Stimulated activated memory B cell treated with anti-CD40 and anti-IgM and Interleukin-4, amounts not matched to agents 10 μg/mL and 1 μg/mL and 100 μg/mL, for 72 hours (primary cell): Measurements from ENCODE around the gene SOAT1.
"Not testable (repeated sequence)": the region's sequence is repeated elsewhere in the genome, so short reads cannot be mapped to it uniquely, and the experiment has no call there.

Source experiments
- ATAC-seq: fragments of 150-1000 bp; cut with Tn5 transposase; 2 replicates; pipeline ENCODE4 v1.10.0; 2021
- H3K27ac Mint-ChIP-seq: one replicate; pipeline ENCODE4 v1.8.0; 2022; ENCODE audit warnings: mild to moderate bottlenecking, mixed read lengths
- H3K27me3 Mint-ChIP-seq: one replicate; pipeline ENCODE4 v1.8.0; 2022; ENCODE audit warnings: mixed read lengths
- H3K36me3 Mint-ChIP-seq: one replicate; pipeline ENCODE4 v1.8.0; 2022; ENCODE audit warnings: mixed read lengths
- H3K4me1 Mint-ChIP-seq: one replicate; pipeline ENCODE4 v1.8.0; 2022; ENCODE audit warnings: mixed read lengths
- H3K4me3 Mint-ChIP-seq: one replicate; pipeline ENCODE4 v1.8.0; 2022; ENCODE audit warnings: mild to moderate bottlenecking, moderate library complexity, mixed read lengths
- H3K9me3 Mint-ChIP-seq: one replicate; pipeline ENCODE4 v1.8.0; 2022; ENCODE audit warnings: mixed read lengths

SOAT1 gene

DNA sequence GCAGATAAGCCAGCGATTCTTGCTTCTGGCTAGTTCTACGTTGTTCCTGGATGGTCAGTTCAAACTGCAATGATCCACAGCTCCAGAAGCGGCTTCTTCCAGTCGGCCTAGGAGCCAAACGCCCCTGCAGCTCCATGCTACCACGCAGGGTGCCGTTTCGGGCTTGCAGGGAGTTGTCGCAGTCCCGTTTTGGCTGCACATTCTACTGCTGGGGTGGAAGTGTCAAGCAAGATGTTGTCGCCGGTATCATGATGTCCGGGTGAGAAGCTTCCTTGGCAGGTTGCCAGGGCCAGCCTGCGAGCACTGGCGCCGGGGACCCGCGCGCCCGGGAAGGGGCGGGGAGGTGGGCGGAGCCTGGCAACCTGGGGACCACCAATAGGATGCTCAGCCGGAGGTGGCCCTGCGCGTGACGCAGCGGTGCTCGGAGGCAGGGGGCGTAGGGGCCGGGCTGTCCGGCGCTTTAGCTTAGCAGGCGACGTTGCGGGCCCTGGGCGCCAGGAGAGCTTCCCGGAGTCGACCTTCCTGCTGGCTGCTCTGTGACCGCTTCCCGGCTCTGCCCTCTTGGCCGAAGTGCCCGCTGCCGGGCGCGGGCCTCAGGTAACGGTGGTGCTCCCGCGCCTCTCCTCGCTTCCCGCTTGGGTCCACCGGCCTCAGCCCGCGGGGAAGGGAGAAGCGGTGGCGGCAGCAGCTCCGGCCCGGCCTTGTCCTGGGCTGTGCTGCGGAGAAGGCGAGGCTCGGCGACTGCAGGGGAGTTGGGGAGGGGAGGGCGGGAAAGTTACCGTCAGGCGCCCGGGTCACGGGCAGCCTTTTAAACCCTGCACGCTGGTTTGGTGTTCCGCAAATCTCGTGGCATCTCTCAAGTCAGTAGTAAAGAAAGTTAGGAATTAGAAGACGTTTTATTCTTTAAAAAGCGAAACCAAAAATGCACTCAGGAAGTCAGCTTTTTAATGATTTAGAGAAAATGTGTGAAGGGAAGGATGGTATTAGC is at the start of gene SOAT1:
SOAT1 (plus strand) TSS at position 458 of the 988 bp plus-strand sequence. CDS start 8,888 bp downstream, outside the sequence.
- peak; percentile 99 for ATAC-seq

DNA sequence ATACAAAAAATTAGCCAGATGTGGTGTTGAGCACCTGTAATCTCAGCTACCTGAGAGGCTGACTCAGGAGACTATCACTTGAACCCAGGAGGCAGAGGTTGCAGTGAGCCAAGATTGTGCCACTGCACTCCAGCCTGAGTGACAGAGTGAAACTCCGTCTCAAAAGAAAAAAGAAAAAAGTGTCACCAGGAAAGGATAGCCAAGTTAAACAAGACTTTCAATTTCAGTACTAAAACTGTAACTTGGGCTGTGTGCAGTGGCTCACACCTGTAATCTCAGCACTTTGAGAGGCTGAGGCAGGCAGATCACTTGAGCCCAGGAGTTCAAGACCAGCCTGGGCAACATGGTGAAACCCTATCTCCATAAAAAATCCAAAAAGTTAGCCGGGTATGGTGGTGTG is 48.2 kb upstream of the SOAT1 start:
- not testable (repeated sequence) for H3K27me3 Mint-ChIP-seq, ATAC-seq, H3K27ac Mint-ChIP-seq, H3K9me3 Mint-ChIP-seq, H3K4me1 Mint-ChIP-seq, H3K4me3 Mint-ChIP-seq, H3K36me3 Mint-ChIP-seq

More for the DNA sequence above, at the start of gene SOAT1:
- H3K4me1 Mint-ChIP-seq: peaks cover 49% of the 10 kb centered on the region
- H3K9me3 Mint-ChIP-seq: no peaks in the 10 kb centered on the region
- H3K4me3 Mint-ChIP-seq: peak within 1 kb of the TSS; percentile 84
- no peaks in the 10 kb centered on the region for H3K36me3 Mint-ChIP-seq
- no peaks in the 10 kb centered on the region for H3K27me3 Mint-ChIP-seq
- H3K27ac Mint-ChIP-seq: peak within 1 kb of the TSS; percentile 69

DNA sequence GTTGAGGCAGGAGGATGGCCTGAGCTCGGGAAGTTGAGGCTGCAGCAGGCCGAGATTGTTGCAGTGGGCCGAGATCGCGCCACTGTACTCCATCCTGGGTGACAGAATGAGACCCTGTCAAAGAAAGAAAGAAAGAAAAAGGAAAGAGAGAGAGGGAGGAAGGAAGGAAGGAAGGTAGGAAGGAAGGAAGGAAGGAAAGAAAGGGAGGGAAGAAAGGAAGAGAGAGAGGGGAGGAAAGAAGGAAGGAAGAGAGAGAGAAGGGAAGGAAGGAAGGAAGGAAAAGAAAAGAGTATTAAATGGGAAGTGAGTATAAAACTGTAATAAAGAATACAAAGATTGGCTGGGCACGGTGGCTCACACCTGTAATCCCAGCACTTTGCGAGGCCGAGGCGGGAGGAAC is 45.7 kb upstream of the SOAT1 start:
- Mint-ChIP-seq H3K4me1 (no peaks in the 10 kb centered on the region), H3K4me3 (no peak overlapping the region), H3K27ac (no peak overlapping the region), H3K36me3 (no peaks in the 10 kb centered on the region), H3K27me3 (no peaks in the 10 kb centered on the region), H3K9me3 (no peaks in the 10 kb centered on the region)
- no peak for ATAC-seq

DNA sequence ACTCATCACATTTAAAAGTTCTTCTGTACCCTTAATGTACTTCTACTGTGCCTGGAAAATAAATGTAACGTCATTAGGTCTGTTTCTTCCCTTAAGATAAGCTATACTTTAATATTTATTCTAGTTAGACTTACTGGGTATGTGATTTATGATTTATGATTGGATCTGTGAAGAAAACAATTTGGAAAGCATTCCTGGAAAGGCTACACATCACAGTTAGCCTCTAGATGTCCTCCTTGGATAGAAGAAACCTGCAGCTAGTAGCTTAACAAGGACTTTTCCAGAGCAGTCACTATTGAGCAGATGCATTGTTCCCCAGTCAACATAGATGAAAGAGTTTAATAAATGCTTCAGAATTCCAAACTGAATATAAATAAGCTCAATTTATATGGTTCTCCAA is 41.9 kb upstream of the SOAT1 start:
- Mint-ChIP-seq H3K27ac (no peak overlapping the region), H3K36me3 (no peaks in the 10 kb centered on the region), H3K27me3 (no peaks in the 10 kb centered on the region)

DNA sequence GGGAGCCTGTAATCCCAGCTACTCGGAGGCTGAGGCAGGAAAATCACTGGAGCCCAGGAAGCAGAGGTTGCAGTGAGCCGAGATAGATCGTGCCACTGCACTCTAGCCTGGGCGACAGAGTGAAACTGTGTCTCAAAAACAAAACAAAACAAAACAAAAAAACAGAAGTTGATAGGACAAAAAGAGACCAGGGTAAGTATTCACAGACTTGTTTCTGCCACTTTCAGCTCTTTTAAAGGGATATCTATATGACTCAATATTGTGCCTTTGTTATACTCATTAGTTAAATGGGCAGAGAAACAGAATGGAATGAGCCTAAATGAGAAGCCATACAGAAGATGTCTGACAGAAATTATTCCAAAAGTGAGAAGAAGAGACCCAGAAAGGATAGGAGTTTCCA is 41.0 kb upstream of the SOAT1 start:
- H3K36me3 Mint-ChIP-seq: no peaks in the 10 kb centered on the region
- H3K9me3 Mint-ChIP-seq: no peaks in the 10 kb centered on the region
- H3K4me3 Mint-ChIP-seq: no peak overlapping the region
- no peaks in the 10 kb centered on the region for H3K4me1 Mint-ChIP-seq
- no peak for ATAC-seq
- H3K27ac Mint-ChIP-seq: no peak overlapping the region
- H3K27me3 Mint-ChIP-seq: no peaks in the 10 kb centered on the region

More for the DNA sequence above, 41.9 kb upstream of the SOAT1 start:
- no peak for ATAC-seq
- Mint-ChIP-seq H3K9me3 (no peaks in the 10 kb centered on the region), H3K4me1 (no peaks in the 10 kb centered on the region), H3K4me3 (no peak overlapping the region)

DNA sequence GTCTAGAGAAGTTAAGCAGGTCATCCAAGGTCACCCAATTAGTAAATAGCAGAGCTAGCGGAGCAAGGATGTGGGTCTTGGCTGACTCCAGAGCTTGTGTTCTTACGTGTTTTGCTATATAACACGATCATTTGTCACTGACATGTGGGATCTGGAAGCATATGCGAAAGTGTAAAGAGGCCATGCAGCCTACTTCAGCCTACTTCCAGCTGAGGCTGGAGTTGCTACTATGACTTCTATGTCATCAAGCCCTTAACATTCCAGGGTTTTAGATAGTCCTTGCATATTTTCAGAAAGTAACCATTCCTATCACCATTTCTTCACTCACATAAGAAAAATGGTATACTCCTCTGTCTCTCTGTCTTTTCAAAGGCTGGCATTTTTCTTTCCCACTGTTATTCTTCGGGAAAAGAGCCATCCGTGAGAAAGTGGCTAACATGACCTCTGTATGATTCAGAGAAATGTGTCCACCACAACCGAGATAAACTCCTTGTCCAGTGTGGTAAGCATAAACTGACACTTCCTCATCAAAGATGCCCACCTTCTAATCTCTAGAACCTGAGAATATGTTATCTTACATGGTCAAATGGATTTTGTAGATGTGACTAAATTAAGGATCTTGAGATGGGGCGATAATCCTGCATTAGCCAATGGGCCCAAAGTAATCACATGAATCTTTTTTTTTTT is 40.2 kb upstream of the SOAT1 start:
- Mint-ChIP-seq H3K4me3 (no peak overlapping the region), H3K36me3 (no peaks in the 10 kb centered on the region), H3K9me3 (no peaks in the 10 kb centered on the region), H3K4me1 (no peaks in the 10 kb centered on the region), H3K27ac (no peak overlapping the region), H3K27me3 (no peaks in the 10 kb centered on the region)
- ATAC-seq: no peak

DNA sequence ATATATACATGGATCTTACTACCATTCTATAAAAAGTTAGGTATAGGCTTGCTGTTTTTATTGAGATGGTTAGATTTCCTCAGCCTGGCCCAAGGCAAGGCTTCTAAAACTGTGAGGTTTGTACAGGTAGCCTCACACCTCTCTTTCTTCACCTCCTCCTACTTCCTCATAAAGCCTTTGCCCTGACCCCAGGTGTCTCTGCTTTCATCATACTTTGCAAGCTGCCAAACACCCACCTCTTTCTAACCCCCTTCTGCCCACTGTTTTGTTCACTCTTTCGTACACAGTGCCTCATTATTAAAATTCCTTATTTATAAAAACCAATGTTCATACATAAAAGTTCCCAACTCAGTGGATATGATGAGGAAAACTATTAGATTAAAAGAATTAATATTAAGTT is 31.4 kb upstream of the SOAT1 start:
- H3K9me3 Mint-ChIP-seq: no peaks in the 10 kb centered on the region
- H3K36me3 Mint-ChIP-seq: no peaks in the 10 kb centered on the region
- no peak for ATAC-seq
- H3K4me3 Mint-ChIP-seq: no peak overlapping the region
- H3K27ac Mint-ChIP-seq: no peak overlapping the region
- peaks cover 6% of the 10 kb centered on the region for H3K4me1 Mint-ChIP-seq
- no peaks in the 10 kb centered on the region for H3K27me3 Mint-ChIP-seq

DNA sequence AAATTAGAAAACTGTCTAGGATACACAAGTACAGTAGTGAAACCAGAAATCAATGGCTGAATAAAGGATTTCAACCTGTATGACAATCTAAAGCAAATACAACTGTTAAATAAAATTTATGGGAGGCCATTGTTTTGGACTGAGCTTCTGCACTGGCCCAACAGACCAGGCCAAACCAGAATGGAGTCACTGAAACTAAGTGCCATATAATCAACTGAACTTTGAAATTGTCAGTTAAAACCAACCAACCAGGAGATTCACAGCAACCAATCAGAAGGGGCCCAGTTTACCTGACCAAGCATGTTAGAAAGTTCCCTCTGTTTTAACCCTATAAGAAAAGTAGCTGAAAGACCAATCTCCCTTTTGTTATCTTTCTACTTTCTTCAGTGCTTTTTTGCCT is 30.5 kb upstream of the SOAT1 start:
- peaks cover 6% of the 10 kb centered on the region for H3K4me1 Mint-ChIP-seq

DNA sequence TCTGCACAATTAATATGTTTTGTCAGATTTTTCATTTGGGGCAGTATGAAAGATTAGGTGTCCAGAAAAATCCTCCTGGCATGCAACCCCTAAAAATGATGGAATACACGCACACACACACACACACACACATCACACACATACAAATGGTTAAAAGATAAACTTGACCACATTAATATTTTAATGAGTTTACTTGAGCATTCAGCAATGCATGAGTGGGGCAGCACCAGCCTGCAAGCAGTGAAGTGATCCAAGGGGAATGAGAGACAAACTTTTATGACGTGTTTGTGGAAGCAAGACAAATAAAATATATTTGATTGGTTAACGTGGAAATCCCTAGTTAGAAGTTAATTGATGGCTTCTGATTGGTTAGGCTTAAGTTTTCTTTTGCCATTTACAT is 29.1 kb upstream of the SOAT1 start:
- Mint-ChIP-seq H3K4me3 (no peak overlapping the region), H3K9me3 (no peaks in the 10 kb centered on the region), H3K4me1 (peaks cover 6% of the 10 kb centered on the region), H3K27ac (no peak overlapping the region), H3K27me3 (no peaks in the 10 kb centered on the region), H3K36me3 (no peaks in the 10 kb centered on the region)
- no peak for ATAC-seq

More for the DNA sequence above, 30.5 kb upstream of the SOAT1 start:
- Mint-ChIP-seq H3K27me3 (no peaks in the 10 kb centered on the region), H3K9me3 (no peaks in the 10 kb centered on the region), H3K36me3 (no peaks in the 10 kb centered on the region), H3K4me3 (no peak overlapping the region), H3K27ac (no peak overlapping the region)
- ATAC-seq: no peak

DNA sequence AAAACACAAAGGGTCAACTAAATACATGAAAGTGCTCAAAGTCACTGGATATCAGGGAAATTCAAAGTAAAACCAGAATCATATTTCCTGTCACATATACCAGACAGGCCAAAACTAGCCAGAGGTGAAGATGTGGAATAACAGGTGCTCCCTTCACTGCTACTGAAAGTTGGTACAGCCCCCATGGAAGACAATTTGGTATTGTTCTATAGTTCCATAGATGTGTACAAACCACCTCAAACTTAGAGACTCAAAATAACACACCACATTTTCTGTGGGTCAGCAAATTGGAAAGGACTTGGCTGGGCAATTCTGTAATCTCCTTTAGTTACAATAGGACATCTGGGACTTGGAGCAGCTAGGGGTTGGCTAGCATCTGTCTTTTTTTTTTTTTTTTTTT is 24.5 kb upstream of the SOAT1 start:
- no peaks in the 10 kb centered on the region for H3K4me1 Mint-ChIP-seq
- H3K36me3 Mint-ChIP-seq: no peaks in the 10 kb centered on the region
- H3K4me3 Mint-ChIP-seq: no peak overlapping the region
- no peaks in the 10 kb centered on the region for H3K27me3 Mint-ChIP-seq
- no peak for ATAC-seq
- H3K9me3 Mint-ChIP-seq: no peaks in the 10 kb centered on the region
- H3K27ac Mint-ChIP-seq: no peak overlapping the region

DNA sequence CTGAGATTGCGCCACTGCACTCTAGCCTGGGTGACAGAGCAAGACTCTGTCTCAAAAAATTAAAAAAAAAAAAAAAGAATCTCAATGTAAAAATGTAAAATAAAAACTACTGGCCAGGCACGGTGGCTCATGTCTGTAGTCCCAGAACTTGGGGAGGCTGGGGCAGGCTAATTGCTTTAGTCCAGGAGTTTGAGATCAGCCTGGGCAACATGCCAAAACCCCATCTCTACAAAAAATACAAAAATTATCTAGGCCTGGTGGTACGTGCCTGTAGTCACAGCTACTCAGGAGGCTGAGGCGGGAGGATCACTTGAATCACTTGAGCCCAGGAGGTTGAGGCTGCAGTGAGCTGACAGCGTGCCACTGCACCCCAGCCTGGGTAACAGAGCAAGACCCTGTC is 19.2 kb upstream of the SOAT1 start:
- ATAC-seq, H3K4me1 Mint-ChIP-seq, H3K27ac Mint-ChIP-seq, H3K36me3 Mint-ChIP-seq, H3K27me3 Mint-ChIP-seq, H3K4me3 Mint-ChIP-seq, H3K9me3 Mint-ChIP-seq: not testable (repeated sequence)

DNA sequence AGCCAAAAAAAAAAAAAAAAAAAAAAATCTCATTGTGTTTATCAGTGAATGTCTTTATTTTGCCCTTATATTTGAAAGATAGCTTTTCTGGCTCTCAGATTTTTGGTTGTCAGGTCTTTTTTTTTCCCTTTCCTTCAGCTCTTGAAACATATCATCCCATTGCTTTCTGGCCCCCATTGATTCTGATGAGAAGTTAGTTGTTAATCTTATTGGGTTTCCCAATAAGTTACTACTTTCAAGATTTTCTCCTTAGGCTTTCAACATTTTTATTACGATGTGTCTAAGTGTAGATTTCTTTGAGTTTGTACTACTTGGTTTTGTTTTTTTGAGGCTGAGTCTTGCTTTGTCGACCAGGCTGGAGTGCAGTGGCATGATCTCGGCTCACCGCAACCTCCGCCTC is 14.7 kb upstream of the SOAT1 start:
- no peak overlapping the region for H3K4me3 Mint-ChIP-seq
- peaks cover 3% of the 10 kb centered on the region for H3K9me3 Mint-ChIP-seq
- H3K4me1 Mint-ChIP-seq: no peaks in the 10 kb centered on the region
- H3K27ac Mint-ChIP-seq: no peak overlapping the region
- ATAC-seq: no peak
- no peaks in the 10 kb centered on the region for H3K36me3 Mint-ChIP-seq
- H3K27me3 Mint-ChIP-seq: no peaks in the 10 kb centered on the region

DNA sequence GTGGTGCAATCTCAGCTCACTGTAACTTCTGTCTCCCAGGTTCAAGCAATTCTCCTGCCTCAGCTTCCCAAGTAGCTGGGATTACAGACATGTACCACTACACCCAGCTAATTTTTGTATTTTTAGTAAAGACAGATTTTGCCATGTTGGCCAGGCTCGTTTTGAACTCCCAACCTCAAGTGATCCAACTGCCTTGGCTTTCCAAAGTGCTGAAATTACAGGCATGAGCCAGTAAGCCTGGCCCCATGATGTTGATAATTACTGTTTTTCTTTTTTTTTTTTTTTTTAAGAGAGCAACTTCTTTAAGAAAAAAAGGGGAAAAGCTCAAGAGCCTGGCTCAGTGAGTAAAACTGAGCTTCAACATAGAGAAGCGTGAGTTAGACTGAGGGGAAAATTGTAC is 9.6 kb upstream of the SOAT1 start:
- no peak for ATAC-seq
- Mint-ChIP-seq H3K4me3 (no peak overlapping the region), H3K4me1 (no peaks in the 10 kb centered on the region), H3K9me3 (peaks cover 3% of the 10 kb centered on the region), H3K36me3 (no peaks in the 10 kb centered on the region), H3K27me3 (no peaks in the 10 kb centered on the region), H3K27ac (no peak overlapping the region)

DNA sequence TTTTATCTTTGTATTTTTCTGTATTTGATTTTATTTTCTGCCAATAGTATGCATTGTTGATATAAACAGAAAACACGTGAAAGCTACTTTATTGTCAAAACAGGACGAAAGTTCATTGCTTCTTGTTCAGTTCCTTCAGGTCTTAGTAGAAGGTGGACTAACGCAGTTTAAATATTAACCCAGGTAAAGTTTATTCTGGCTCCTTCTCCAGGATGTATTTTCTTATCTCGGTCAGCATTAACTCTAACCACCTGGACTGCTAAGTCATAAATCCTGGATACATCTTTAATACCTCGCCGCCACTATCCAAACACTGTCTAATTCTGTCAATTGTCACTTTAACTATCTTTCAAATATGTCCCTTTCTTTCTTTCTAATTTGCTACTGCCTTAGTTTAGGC is 5.7 kb upstream of the SOAT1 start:
- ATAC-seq: no peak
- H3K36me3 Mint-ChIP-seq: no peaks in the 10 kb centered on the region
- H3K9me3 Mint-ChIP-seq: no peaks in the 10 kb centered on the region
- H3K4me3 Mint-ChIP-seq: no peak overlapping the region
- no peaks in the 10 kb centered on the region for H3K4me1 Mint-ChIP-seq
- no peak overlapping the region for H3K27ac Mint-ChIP-seq
- no peaks in the 10 kb centered on the region for H3K27me3 Mint-ChIP-seq

DNA sequence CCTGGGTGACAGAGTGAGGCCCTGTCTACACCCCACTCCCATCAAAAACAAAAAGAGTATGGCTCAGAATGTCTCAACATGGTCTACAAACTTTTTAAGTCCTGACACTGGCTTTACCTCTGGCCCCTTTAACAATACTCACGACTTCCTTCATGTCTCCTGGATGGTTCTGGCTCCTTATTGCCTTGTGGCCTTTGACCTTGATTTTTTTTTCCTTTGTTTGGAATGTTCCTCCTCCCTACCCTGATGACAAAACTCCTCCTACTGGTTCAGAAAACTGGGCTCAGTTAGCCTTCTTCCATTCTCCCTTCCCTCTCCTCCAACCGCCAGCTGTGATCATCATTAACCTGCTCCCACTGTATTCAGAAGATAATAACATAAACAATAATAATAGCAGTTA is 4.6 kb upstream of the SOAT1 start:
- Mint-ChIP-seq H3K27me3 (no peaks in the 10 kb centered on the region), H3K27ac (no peak overlapping the region), H3K4me1 (peaks cover 5% of the 10 kb centered on the region), H3K4me3 (no peak overlapping the region), H3K9me3 (no peaks in the 10 kb centered on the region), H3K36me3 (no peaks in the 10 kb centered on the region)
- ATAC-seq: no peak
